ENCODE data around the gene IP6K3.

- TF ChIP-seq, protein P1, sequence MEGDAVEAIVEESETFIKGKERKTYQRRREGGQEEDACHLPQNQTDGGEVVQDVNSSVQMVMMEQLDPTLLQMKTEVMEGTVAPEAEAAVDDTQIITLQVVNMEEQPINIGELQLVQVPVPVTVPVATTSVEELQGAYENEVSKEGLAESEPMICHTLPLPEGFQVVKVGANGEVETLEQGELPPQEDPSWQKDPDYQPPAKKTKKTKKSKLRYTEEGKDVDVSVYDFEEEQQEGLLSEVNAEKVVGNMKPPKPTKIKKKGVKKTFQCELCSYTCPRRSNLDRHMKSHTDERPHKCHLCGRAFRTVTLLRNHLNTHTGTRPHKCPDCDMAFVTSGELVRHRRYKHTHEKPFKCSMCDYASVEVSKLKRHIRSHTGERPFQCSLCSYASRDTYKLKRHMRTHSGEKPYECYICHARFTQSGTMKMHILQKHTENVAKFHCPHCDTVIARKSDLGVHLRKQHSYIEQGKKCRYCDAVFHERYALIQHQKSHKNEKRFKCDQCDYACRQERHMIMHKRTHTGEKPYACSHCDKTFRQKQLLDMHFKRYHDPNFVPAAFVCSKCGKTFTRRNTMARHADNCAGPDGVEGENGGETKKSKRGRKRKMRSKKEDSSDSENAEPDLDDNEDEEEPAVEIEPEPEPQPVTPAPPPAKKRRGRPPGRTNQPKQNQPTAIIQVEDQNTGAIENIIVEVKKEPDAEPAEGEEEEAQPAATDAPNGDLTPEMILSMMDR (IDR thresholded peaks at IDR 0.05) = no peak
- TF ChIP-seq POLR2A (IDR thresholded peaks at IDR 0.05) = no peak
Observed at GRCh38 chr6:33779290-33779689, 32.6 kb upstream of the IP6K3 start.

All from heart left ventricle (tissue), 13 donors.